ENCODE results near the gene CA10.

CA10 gene

DNA sequence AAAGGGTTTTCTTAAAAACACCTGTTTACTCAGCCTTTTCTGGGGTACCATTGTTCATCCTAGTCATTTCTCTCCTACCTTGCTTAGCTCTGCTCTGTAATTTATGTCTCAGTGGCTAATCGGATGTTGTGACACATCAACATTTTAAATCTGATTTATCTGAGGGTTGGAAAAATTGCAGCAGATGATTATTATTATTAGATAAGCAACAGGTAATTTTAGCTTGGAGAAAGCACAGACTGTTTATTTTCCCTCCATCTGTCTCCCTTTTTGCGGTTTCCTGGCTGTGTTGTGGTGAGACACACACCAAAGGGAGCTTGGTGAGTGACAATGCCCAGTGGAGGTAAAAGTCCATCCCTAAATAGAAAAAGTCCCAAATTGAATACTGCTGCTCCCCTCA lies 508.3 kb downstream of the CA10 start:
- no peak for DNase-seq (ENCODE audit: low read depth, low spot score)
- CTCF ChIA-PET: no interaction called here
- TF ChIP-seq, protein P1, sequence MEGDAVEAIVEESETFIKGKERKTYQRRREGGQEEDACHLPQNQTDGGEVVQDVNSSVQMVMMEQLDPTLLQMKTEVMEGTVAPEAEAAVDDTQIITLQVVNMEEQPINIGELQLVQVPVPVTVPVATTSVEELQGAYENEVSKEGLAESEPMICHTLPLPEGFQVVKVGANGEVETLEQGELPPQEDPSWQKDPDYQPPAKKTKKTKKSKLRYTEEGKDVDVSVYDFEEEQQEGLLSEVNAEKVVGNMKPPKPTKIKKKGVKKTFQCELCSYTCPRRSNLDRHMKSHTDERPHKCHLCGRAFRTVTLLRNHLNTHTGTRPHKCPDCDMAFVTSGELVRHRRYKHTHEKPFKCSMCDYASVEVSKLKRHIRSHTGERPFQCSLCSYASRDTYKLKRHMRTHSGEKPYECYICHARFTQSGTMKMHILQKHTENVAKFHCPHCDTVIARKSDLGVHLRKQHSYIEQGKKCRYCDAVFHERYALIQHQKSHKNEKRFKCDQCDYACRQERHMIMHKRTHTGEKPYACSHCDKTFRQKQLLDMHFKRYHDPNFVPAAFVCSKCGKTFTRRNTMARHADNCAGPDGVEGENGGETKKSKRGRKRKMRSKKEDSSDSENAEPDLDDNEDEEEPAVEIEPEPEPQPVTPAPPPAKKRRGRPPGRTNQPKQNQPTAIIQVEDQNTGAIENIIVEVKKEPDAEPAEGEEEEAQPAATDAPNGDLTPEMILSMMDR (IDR thresholded peaks at IDR 0.05; ENCODE audit: insufficient read depth, low read length, missing control alignments): no peak

DNA sequence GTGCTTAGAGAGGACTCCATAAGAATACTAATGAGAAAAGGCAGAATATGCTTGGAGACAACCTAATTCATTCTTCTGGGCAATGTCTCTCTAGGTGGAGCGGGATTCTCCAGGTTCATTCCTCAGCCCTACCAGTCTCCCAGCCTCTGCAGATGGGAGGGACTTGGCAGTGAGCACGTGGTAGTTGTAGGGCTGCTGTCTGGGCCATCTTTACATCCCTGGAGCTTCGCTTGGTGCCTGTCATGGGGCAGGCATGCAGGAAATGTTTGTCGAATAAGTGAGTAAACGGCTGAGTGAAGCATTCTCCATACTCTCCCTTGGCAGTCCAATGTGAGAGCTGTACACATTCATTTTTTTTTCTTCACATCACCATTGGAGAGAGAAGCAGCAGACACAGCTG lies 510.7 kb downstream of the CA10 start:
- H3K4me3 ChIP-seq (ENCODE audit: low read depth, low read length): no peak overlapping the region
- POLR2A ChIA-PET: no interaction called here
- CTCF ChIA-PET: no interaction called here
- no peak for DNase-seq (ENCODE audit: low read depth, low spot score)
- TF ChIP-seq, protein P1 (IDR thresholded peaks at IDR 0.05; ENCODE audit: insufficient read depth, low read length, missing control alignments): no peak

More for the DNA sequence above, 508.3 kb downstream of the CA10 start:
- POLR2A ChIA-PET: no interaction called here
- H3K4me3 ChIP-seq (ENCODE audit: low read depth, low read length): no peak overlapping the region

DNA sequence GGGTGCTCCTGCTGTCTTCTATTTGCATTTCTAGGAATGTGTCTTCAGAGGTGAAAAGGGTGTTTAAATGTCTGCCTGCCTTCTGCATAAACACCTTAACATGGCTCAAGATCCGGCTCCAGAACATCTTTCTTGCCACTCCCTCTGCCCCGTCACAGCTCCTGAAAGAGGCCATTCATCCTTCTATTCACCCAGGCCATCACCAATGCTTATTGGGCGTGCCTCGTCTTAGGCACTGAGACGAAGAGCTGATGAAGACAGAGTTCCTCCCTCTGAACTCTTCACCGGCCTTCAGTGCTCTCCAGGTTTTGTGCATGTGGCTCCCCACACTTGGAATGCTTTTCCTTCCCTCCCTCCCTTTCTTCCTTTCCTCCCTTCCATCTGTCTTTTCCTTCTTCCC lies 511.4 kb downstream of the CA10 start:
- CTCF ChIA-PET: no interaction called here
- TF ChIP-seq, protein P1 (IDR thresholded peaks at IDR 0.05; ENCODE audit: insufficient read depth, low read length, missing control alignments): no peak
- no peak for DNase-seq (ENCODE audit: low read depth, low spot score)
- H3K4me3 ChIP-seq (ENCODE audit: low read depth, low read length): no peak overlapping the region
- POLR2A ChIA-PET: no interaction called here

- H3K4me3 ChIP-seq (ENCODE audit: low read depth, low read length): no peak overlapping the region
- TF ChIP-seq, protein P1 (IDR thresholded peaks at IDR 0.05; ENCODE audit: insufficient read depth, low read length, missing control alignments): no peak
- ChIA-PET CTCF (no interaction called here), POLR2A (no interaction called here)
- no peak for DNase-seq (ENCODE audit: low read depth, low spot score)
Observed at GRCh38 chr17:51646539-51646938, 512.0 kb downstream of the CA10 start.

- TF ChIP-seq, protein P1 (IDR thresholded peaks at IDR 0.05; ENCODE audit: insufficient read depth, low read length, missing control alignments): no peak
- CTCF ChIA-PET: no interaction called here
- no peak for DNase-seq (ENCODE audit: low read depth, low spot score)
Observed at GRCh38 chr17:51645056-51645455, 513.5 kb downstream of the CA10 start.

DNA sequence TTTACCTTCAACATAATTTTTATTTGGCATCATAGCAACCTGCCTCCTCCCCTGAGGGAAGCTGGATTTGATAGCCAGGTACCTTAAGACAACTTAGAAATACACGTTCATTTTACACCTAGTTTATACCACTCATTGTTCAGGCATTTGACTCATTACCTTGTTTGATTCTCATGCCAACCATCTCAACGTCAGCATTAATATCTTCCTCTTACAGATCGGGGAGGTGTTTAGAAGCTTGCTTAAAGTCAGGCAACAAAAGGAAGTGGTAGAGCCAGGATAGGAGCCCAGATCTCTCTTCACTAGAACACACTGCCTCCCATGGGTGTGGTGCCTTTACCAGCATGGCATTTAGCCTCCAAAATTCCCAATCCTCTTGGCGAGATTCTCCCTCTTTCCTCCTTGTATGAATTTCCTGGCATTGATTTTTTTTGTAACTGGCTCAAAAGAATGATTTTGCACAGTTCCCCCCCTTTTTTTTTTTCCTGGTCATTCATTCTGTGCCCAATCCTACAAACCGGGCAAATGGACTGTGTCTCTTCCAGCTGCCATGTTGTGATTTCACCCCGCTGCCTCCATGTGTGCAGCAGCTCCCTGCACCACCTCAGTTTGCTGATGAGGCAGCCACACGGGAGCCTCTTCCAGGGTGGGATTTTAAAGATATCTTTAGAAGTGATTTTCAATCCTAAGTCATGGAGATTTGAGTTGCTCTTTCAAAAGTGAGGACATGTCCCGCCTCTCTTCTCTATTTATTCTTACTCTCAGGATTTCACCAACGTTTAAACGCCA lies 514.6 kb downstream of the CA10 start:
- no peak overlapping the region for H3K4me3 ChIP-seq (ENCODE audit: low read depth, low read length)
- DNase-seq (ENCODE audit: low read depth, low spot score): no peak
- TF ChIP-seq, protein P1 (IDR thresholded peaks at IDR 0.05; ENCODE audit: insufficient read depth, low read length, missing control alignments): no peak
- POLR2A ChIA-PET: no interaction called here
- CTCF ChIA-PET: no interaction called here

More at GRCh38 chr17:51645056-51645455, 513.5 kb downstream of the CA10 start:
- no peak overlapping the region for H3K4me3 ChIP-seq (ENCODE audit: low read depth, low read length)
- POLR2A ChIA-PET: no interaction called here

All from AG04449 (cell line).